ENCODE measurements around the gene FRMD3. TPM values are rescaled to one million over a fixed set of nuclear protein-coding genes. Genes with fewer than 3 reads are reported as not detected.

The FRMD3 gene
- total and polyA plus RNA-seq, 4 experiments from 2014 or later: 0.22 to 1.3 (median 1.1) TPM; not detected in 1

DNA sequence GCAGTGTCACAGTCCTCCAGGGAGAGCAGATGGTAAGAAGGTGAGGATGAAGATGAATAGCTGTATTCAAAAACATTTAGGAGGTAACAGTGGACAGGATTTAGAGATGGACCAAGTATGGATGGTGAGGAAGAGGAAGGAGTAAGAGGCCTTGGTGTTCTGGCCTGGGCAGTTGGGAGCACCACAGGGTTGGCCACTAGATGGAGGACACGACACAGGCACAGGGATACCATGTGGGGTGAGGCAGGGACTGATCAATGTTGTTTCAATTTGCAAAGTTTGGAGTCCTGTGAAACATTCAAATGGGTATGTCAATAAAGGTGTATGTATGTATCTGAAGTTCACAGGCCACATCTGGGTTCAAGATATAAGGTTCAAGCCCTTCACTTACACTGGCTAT lies 334.2 kb downstream of the FRMD3 start:
- Histone ChIP-seq H3K4me3 (ENCODE audit: low read length in 2 of 2) (no peak overlapping the region), H3K4me1 (ENCODE audit: insufficient read depth, low read length) (no peaks in the 10 kb centered on the region), H3K27ac (ENCODE audit: low read depth, low read length) (no peak overlapping the region), H3K27me3 (ENCODE audit: insufficient read depth, low read length) (no peaks in the 10 kb centered on the region), H3K9me3 (ENCODE audit: control insufficient read depth in 1 of 2, low read length in 2 of 2) (no peaks in the 10 kb centered on the region), H3K36me3 (ENCODE audit: insufficient read depth, low read length) (no peaks in the 10 kb centered on the region)
- POLR2A ChIA-PET (ENCODE audit: partially characterized antibody): no interaction called here
- CTCF ChIA-PET (ENCODE audit: partially characterized antibody): no interaction called here
- intact Hi-C loops (cut with micrococcal nuclease): no loop called here
- Mint-ChIP-seq H3K27ac (no peak overlapping the region), H3K4me1 (no peaks in the 10 kb centered on the region), H3K27me3 (peaks cover 0 to 3% of the 10 kb centered on the region in 2 donors), H3K9me3 (peaks cover 0 to 3% (median 0%) of the 10 kb centered on the region in 8 donors), H3K36me3 (no peaks in the 10 kb centered on the region), H3K4me3 (no peak overlapping the region)
- no peak for DNase-seq

- Histone ChIP-seq H3K27me3 (ENCODE audit: insufficient read depth, low read length) (no peaks in the 10 kb centered on the region), H3K9me3 (ENCODE audit: control insufficient read depth in 1 of 2, low read length in 2 of 2) (no peaks in the 10 kb centered on the region), H3K36me3 (ENCODE audit: insufficient read depth, low read length) (no peaks in the 10 kb centered on the region), H3K27ac (ENCODE audit: low read depth, low read length) (no peak overlapping the region), H3K4me3 (ENCODE audit: low read length in 2 of 2) (no peak overlapping the region), H3K4me1 (ENCODE audit: insufficient read depth, low read length) (no peaks in the 10 kb centered on the region)
- POLR2A ChIA-PET (ENCODE audit: partially characterized antibody): no interaction called here
- DNase-seq: no peak
- CTCF ChIA-PET (ENCODE audit: partially characterized antibody): no interaction called here
- Mint-ChIP-seq H3K27ac (no peak overlapping the region), H3K9me3 (peaks cover 0 to 3% (median 0%) of the 10 kb centered on the region in 8 donors), H3K27me3 (peaks cover 0 to 2% of the 10 kb centered on the region in 2 donors), H3K4me3 (no peak overlapping the region), H3K36me3 (no peaks in the 10 kb centered on the region), H3K4me1 (no peaks in the 10 kb centered on the region)
- intact Hi-C loops (cut with micrococcal nuclease): no loop called here
These were observed 337.7 kb downstream of the FRMD3 start for GRCh38 chr9:83200531-83200930.

DNA sequence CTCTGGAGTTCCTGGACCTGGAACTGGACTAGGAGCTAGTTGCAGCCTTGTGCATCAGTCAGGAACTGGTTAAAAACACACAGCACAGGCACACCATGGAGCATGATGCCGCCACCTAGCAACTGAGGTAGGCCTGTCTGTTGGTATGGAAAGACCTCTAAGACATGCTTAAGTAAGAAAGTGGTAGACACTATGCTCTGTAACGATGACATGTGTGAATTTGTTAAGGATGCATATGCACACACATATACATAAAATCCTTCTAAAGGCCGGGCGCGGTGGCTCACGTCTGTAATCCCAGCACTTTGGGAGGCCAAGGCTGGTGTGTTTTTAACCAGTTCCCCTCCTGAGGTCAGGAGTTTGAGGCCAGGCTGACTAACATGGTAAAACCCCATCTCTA lies 338.4 kb downstream of the FRMD3 start:
- no peaks in the 10 kb centered on the region for H3K4me1 Mint-ChIP-seq
- no peak for DNase-seq
- CTCF ChIA-PET (ENCODE audit: partially characterized antibody): no interaction called here

GRCh38 chr9:83199240-83199639 lies 339.0 kb downstream of the FRMD3 start:
- ChIA-PET CTCF (ENCODE audit: partially characterized antibody) (no interaction called here), POLR2A (ENCODE audit: partially characterized antibody) (no interaction called here)
- no peaks in the 10 kb centered on the region for H3K36me3 Mint-ChIP-seq
- no peak for DNase-seq
- Histone ChIP-seq H3K27ac (ENCODE audit: low read depth, low read length) (no peak overlapping the region), H3K27me3 (ENCODE audit: insufficient read depth, low read length) (no peaks in the 10 kb centered on the region), H3K9me3 (ENCODE audit: control insufficient read depth in 1 of 2, low read length in 2 of 2) (no peaks in the 10 kb centered on the region), H3K4me3 (ENCODE audit: low read length in 2 of 2) (no peak overlapping the region), H3K4me1 (ENCODE audit: insufficient read depth, low read length) (no peaks in the 10 kb centered on the region), H3K36me3 (ENCODE audit: insufficient read depth, low read length) (no peaks in the 10 kb centered on the region)
- no peak overlapping the region for H3K27ac Mint-ChIP-seq
- no peaks in the 10 kb centered on the region for H3K4me1 Mint-ChIP-seq
- H3K9me3 Mint-ChIP-seq: peaks cover 0 to 1% (median 0%) of the 10 kb centered on the region in 8 donors
- no peak overlapping the region for H3K4me3 Mint-ChIP-seq
- intact Hi-C loops (cut with micrococcal nuclease): no loop called here
- H3K27me3 Mint-ChIP-seq: peaks cover 0 to 6% of the 10 kb centered on the region in 2 donors

More for the DNA sequence above, 338.4 kb downstream of the FRMD3 start:
- Mint-ChIP-seq H3K9me3 (peaks cover 0 to 3% (median 0%) of the 10 kb centered on the region in 8 donors), H3K36me3 (no peaks in the 10 kb centered on the region), H3K27me3 (peaks cover 0 to 6% of the 10 kb centered on the region in 2 donors), H3K27ac (no peak overlapping the region), H3K4me3 (no peak overlapping the region)
- Histone ChIP-seq H3K27ac (ENCODE audit: low read depth, low read length) (no peak overlapping the region), H3K9me3 (ENCODE audit: control insufficient read depth in 1 of 2, low read length in 2 of 2) (no peaks in the 10 kb centered on the region), H3K27me3 (ENCODE audit: insufficient read depth, low read length) (no peaks in the 10 kb centered on the region), H3K4me1 (ENCODE audit: insufficient read depth, low read length) (no peaks in the 10 kb centered on the region), H3K4me3 (ENCODE audit: low read length in 2 of 2) (no peak overlapping the region), H3K36me3 (ENCODE audit: insufficient read depth, low read length) (no peaks in the 10 kb centered on the region)
- POLR2A ChIA-PET (ENCODE audit: partially characterized antibody): no interaction called here
- intact Hi-C loops (cut with micrococcal nuclease): no loop called here

- H3K9me3 Mint-ChIP-seq: peaks cover 0 to 1% (median 0%) of the 10 kb centered on the region in 8 donors
- H3K4me3 ChIP-seq (ENCODE audit: low read length in 2 of 2): no peak overlapping the region
- no peaks in the 10 kb centered on the region for H3K4me1 ChIP-seq (ENCODE audit: insufficient read depth, low read length)
- no peak for DNase-seq
- intact Hi-C loops (cut with micrococcal nuclease): no loop called here
- no peaks in the 10 kb centered on the region for H3K36me3 Mint-ChIP-seq
- no peak overlapping the region for H3K27ac ChIP-seq (ENCODE audit: low read depth, low read length)
- H3K36me3 ChIP-seq (ENCODE audit: insufficient read depth, low read length): no peaks in the 10 kb centered on the region
- H3K4me1 Mint-ChIP-seq: no peaks in the 10 kb centered on the region
- POLR2A ChIA-PET (ENCODE audit: partially characterized antibody): no interaction called here
- H3K27ac Mint-ChIP-seq: no peak overlapping the region
- peaks cover 0 to 6% of the 10 kb centered on the region in 2 donors for H3K27me3 Mint-ChIP-seq
- H3K27me3 ChIP-seq (ENCODE audit: insufficient read depth, low read length): no peaks in the 10 kb centered on the region
- H3K4me3 Mint-ChIP-seq: no peak overlapping the region
- CTCF ChIA-PET (ENCODE audit: partially characterized antibody): no interaction called here
- no peaks in the 10 kb centered on the region for H3K9me3 ChIP-seq (ENCODE audit: control insufficient read depth in 1 of 2, low read length in 2 of 2)
These were observed 339.8 kb downstream of the FRMD3 start for GRCh38 chr9:83198371-83198770.

DNA sequence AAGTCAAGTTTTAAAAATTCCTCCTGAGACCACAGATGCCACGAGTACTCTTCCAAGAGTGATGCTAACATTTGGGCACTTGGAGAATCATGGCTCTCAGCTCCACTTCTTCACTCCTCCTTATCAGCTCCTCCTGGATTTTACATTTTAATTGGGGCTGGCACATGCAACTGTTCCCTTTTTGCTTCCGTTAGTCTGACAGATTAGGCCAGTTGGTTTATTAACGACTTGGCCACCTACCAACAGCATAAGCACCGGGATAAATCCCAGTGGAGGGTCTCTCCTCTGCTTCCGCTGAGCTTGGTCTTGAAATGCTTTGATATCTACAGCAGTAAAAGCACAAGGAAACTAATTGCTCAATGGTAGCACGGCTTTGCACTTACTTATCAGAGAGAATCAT lies 340.6 kb downstream of the FRMD3 start:
- CTCF ChIA-PET (ENCODE audit: partially characterized antibody): no interaction called here
- intact Hi-C loops (cut with micrococcal nuclease): no loop called here

DNA sequence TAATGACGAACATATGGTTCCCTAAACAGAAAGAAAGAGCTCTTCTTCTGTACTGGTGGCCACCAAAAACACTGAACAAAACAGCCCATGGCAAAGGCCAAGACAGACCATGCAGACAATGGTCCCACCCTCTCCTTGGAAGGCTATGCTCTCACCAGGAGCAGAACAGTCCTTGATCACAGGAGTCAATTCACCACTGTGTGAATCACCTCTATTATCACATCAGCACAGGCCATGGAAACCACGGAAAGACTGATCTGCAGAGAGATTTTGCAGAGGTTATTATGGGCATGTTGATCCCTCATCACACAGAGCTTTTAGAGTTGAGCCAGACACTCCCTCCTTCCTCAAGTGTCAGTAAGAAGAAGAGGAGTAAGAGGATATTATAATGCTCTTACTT lies 341.3 kb downstream of the FRMD3 start:
- ChIA-PET CTCF (ENCODE audit: partially characterized antibody) (no interaction called here), POLR2A (ENCODE audit: partially characterized antibody) (no interaction called here)
- Histone ChIP-seq H3K4me1 (ENCODE audit: insufficient read depth, low read length) (no peaks in the 10 kb centered on the region), H3K27ac (ENCODE audit: low read depth, low read length) (no peak overlapping the region), H3K4me3 (ENCODE audit: low read length in 2 of 2) (no peak overlapping the region), H3K9me3 (ENCODE audit: control insufficient read depth in 1 of 2, low read length in 2 of 2) (no peaks in the 10 kb centered on the region), H3K27me3 (ENCODE audit: insufficient read depth, low read length) (no peaks in the 10 kb centered on the region), H3K36me3 (ENCODE audit: insufficient read depth, low read length) (no peaks in the 10 kb centered on the region)
- no peak overlapping the region for H3K4me3 Mint-ChIP-seq
- no peak for DNase-seq
- H3K4me1 Mint-ChIP-seq: no peaks in the 10 kb centered on the region
- intact Hi-C loops (cut with micrococcal nuclease): no loop called here
- no peaks in the 10 kb centered on the region for H3K36me3 Mint-ChIP-seq
- peaks cover 0 to 5% (median 0%) of the 10 kb centered on the region in 8 donors for H3K9me3 Mint-ChIP-seq
- H3K27ac Mint-ChIP-seq: no peak overlapping the region
- H3K27me3 Mint-ChIP-seq: peaks cover 0 to 10% of the 10 kb centered on the region in 2 donors

More for the DNA sequence above, 340.6 kb downstream of the FRMD3 start:
- H3K4me3 Mint-ChIP-seq: no peak overlapping the region
- Histone ChIP-seq H3K27ac (ENCODE audit: low read depth, low read length) (no peak overlapping the region), H3K4me3 (ENCODE audit: low read length in 2 of 2) (no peak overlapping the region), H3K4me1 (ENCODE audit: insufficient read depth, low read length) (no peaks in the 10 kb centered on the region), H3K27me3 (ENCODE audit: insufficient read depth, low read length) (no peaks in the 10 kb centered on the region), H3K9me3 (ENCODE audit: control insufficient read depth in 1 of 2, low read length in 2 of 2) (no peaks in the 10 kb centered on the region), H3K36me3 (ENCODE audit: insufficient read depth, low read length) (no peaks in the 10 kb centered on the region)
- H3K27ac Mint-ChIP-seq: no peak overlapping the region
- POLR2A ChIA-PET (ENCODE audit: partially characterized antibody): no interaction called here
- no peaks in the 10 kb centered on the region for H3K4me1 Mint-ChIP-seq
- DNase-seq: no peak
- peaks cover 0 to 1% (median 0%) of the 10 kb centered on the region in 8 donors for H3K9me3 Mint-ChIP-seq
- H3K27me3 Mint-ChIP-seq: peaks cover 0 to 6% of the 10 kb centered on the region in 2 donors
- H3K36me3 Mint-ChIP-seq: no peaks in the 10 kb centered on the region

All from CD4-positive, alpha-beta memory T cell (primary cell).